Small intestine (tissue), 7 donors: Measurements from ENCODE around the gene PRKAR2B. TPM values are rescaled to one million over a fixed set of nuclear protein-coding genes. Genes with fewer than 3 reads are reported as not detected.
"Not testable (repeated sequence)": the region's sequence is repeated elsewhere in the genome, so short reads cannot be mapped to it uniquely, and the experiment has no call there.

Experiments
- DNase-seq, 2 donors: peaks; one replicate each; pipeline versions ENCODE4 v3.0.0 to v3.0.0-alpha.2; 2013
- FAIRE-seq: peaks from 2 replicates; lab custom pipeline; 2012; peaks lifted over from hg19 to GRCh38; lab: Jason Lieb, UNC
- H3K27ac ChIP-seq, 3 donors: one replicate each; pipeline ENCODE4 v1.5.1; 2013; ENCODE audit warnings: low read length in 2 of 3, mild to moderate bottlenecking in 2 of 3, control low read depth in 1 of 3, inconsistent platforms in 1 of 3, low read depth in 1 of 3, moderate library complexity in 1 of 3
- H3K27me3 ChIP-seq, 3 donors: one replicate each; pipeline ENCODE4 v1.6.1; 2013; ENCODE audit warnings: low read length in 3 of 3, inconsistent platforms in 1 of 3; ENCODE audit not compliant: control insufficient read depth in 3 of 3, insufficient read depth in 3 of 3
- H3K36me3 ChIP-seq, 3 donors: one replicate each; pipeline ENCODE4 v1.6.1; 2013; ENCODE audit warnings: low read length in 3 of 3, inconsistent platforms in 1 of 3, low read depth in 1 of 3, mild to moderate bottlenecking in 1 of 3, moderate library complexity in 1 of 3; ENCODE audit not compliant: control insufficient read depth in 3 of 3, insufficient read depth in 2 of 3
- H3K4me1 ChIP-seq, 3 donors: one replicate each; pipeline ENCODE4 v1.6.1; 2013; ENCODE audit warnings: low read length in 2 of 3, inconsistent platforms in 1 of 3, low read depth in 1 of 3, mild to moderate bottlenecking in 1 of 3, moderate library complexity in 1 of 3; ENCODE audit not compliant: control insufficient read depth in 3 of 3, insufficient read depth in 2 of 3
- H3K4me3 ChIP-seq, 3 donors: one replicate each; pipeline ENCODE4 v1.5.1; 2013; ENCODE audit warnings: low read length in 3 of 3, control low read depth in 1 of 3, inconsistent platforms in 1 of 3, low read depth in 1 of 3, mild to moderate bottlenecking in 1 of 3, moderate library complexity in 1 of 3
- H3K9me3 ChIP-seq, 2 donors: one replicate each; pipeline ENCODE4 v1.6.1; 2013; ENCODE audit warnings: low read depth in 1 of 2, low read length in 1 of 2; ENCODE audit not compliant: control insufficient read depth in 2 of 2, insufficient read depth in 1 of 2
- WGBS, 3 donors: extraction: QIAGEN DNeasy Blood & Tissue Kit; methylation state at CpG; one replicate each; pipeline ENCODE4 v1.1.7; 2013; 5-methylcytosine and 5-hydroxymethylcytosine counted together
- polyA plus RNA-seq, 4 donors: library from polyadenylated mRNA; stranded (reverse) in 3 of 4; unstranded in 1 of 4; fragments of 200-250 nt in 3 of 4; fragments of 120-200 nt in 1 of 4; gene quantifications; one replicate each; pipeline versions ENCODE4 v1.2.1 to v1.2.3, GENCODE V29; 2013
- donor health status: healthy with polysubstance abuse.
- donor health status: control.
- donor health status: control.
- donor health status: Bipolar disorder and iron deficiency.
- donor health status: healthy.

Gene PRKAR2B
- polyA plus RNA-seq, 4 donors: 0.89 to 12.9 (median 7.2) TPM

DNA sequence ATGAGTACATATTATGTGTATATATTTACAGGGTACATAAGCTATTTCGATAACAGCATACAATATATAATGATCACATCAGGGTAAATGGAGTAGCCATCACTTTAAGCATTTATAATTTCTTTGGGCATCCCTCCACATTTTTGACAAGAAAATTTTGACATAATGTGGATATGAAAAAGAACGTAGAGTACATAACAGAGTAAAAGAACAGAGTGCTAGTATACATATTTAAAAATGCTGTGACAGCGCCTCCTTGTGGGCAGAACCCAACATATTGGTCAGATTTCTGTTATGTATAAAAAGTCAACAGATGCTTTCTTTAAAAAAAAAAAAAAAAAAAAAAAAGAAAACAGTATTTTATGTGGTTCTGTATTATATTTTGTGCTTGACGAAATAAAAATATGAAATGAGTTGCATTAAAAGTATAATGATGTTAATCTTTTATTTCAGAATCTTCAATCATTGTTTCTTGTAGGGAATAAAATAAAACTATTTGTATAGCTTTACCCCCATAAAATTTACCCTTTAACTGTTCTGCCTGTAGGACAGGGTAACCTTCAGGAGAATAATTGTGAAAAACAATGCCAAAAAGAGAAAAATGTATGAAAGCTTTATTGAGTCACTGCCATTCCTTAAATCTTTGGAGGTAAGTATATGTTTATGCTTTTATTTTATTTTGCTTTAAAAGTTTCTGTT is 106.0 kb downstream of the PRKAR2B start:
- FAIRE-seq: peak; percentile 33
- peak; percentile 63 to 83 for DNase-seq
- Histone ChIP-seq H3K4me3 (no peak overlapping the region), H3K36me3 (peaks cover 0 to 2% (median 0%) of the 10 kb centered on the region in 3 donors), H3K4me1 (no peaks in the 10 kb centered on the region), H3K27ac (no peak overlapping the region), H3K9me3 (no peaks in the 10 kb centered on the region), H3K27me3 (no peaks in the 10 kb centered on the region)
- 22 to 24% (median 23%) methylated on average over 4 of the region's 4 CpGs for WGBS, 3 donors

- FAIRE-seq (no peak), DNase-seq (no peak)
- H3K27me3 ChIP-seq: no peaks in the 10 kb centered on the region
- H3K9me3 ChIP-seq: no peaks in the 10 kb centered on the region
- H3K4me1 ChIP-seq: no peaks in the 10 kb centered on the region
- peaks cover 0 to 2% (median 0%) of the 10 kb centered on the region in 3 donors for H3K36me3 ChIP-seq
- WGBS, 3 donors: 90 to 93% (median 92%) methylated on average over 7 of the region's 7 CpGs
- H3K27ac ChIP-seq: no peak overlapping the region
- H3K4me3 ChIP-seq: no peak overlapping the region
These were observed 107.0 kb downstream of the PRKAR2B start for GRCh38 chr7:107151538-107151937.

DNA sequence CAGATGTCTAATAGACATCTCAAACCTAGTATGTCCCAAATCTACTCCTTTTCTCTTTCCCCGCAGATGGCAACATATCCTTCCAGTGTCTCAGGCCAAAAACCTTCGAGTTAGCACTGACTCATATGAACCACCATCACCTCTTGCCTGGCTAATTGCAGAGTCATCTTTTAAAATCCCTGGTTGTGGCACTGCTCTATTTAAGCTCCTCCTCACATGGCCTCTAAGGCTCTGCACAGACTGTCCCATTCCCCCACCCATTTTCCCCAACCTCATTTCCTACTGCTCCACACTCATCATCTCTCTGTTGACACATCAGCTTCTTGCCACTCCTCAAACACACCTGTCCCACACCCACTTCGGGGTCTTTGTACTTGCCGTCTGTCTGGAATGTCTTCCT is 107.5 kb downstream of the PRKAR2B start:
- DNase-seq (peak in 1 of 2 donors; percentile 24), FAIRE-seq (no peak)
- Histone ChIP-seq H3K4me3 (no peak overlapping the region), H3K27ac (no peak overlapping the region), H3K36me3 (peaks cover 0 to 2% (median 0%) of the 10 kb centered on the region in 3 donors), H3K9me3 (no peaks in the 10 kb centered on the region), H3K27me3 (no peaks in the 10 kb centered on the region), H3K4me1 (no peaks in the 10 kb centered on the region)
- 17 to 62% (median 47%) methylated on average over 4 of the region's 4 CpGs for WGBS, 3 donors

- WGBS, 3 donors: 97 to 98% (median 97%) methylated on average over 6 of the region's 6 CpGs
- FAIRE-seq (no peak), DNase-seq (no peak)
- no peaks in the 10 kb centered on the region for H3K9me3 ChIP-seq
- peaks cover 0 to 2% (median 0%) of the 10 kb centered on the region in 3 donors for H3K36me3 ChIP-seq
- no peak overlapping the region for H3K27ac ChIP-seq
- no peaks in the 10 kb centered on the region for H3K4me1 ChIP-seq
- no peak overlapping the region for H3K4me3 ChIP-seq
- no peaks in the 10 kb centered on the region for H3K27me3 ChIP-seq
These were observed 110.3 kb downstream of the PRKAR2B start for GRCh38 chr7:107154826-107155225.

DNA sequence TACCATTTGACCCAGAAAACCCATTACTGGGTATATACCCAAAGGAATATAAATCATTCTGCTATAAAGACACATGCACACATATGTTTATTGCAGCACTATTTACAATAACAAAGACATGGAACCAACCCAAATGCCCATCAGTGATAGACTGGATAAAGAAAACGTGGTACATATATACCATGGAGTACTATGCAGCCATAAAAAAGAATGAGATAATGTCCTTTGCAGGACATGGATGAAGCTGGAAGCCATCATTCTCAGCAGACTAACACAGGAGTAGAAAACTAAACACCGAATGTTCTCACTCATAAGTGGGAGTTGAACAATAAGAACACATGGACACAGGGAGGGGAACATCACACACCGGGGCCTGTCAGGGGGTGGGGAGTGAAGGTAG is 111.2 kb downstream of the PRKAR2B start:
- not testable (repeated sequence) for DNase-seq, H3K4me1 ChIP-seq, H3K4me3 ChIP-seq, FAIRE-seq, H3K36me3 ChIP-seq, H3K27ac ChIP-seq, H3K9me3 ChIP-seq, H3K27me3 ChIP-seq
- WGBS, 3 donors: 86 to 97% (median 90%) methylated on average over 3 of the region's 3 CpGs

GRCh38 chr7:107157091-107157490 is 112.6 kb downstream of the PRKAR2B start:
- no peaks in the 10 kb centered on the region for H3K4me1 ChIP-seq
- peaks cover 0 to 2% (median 0%) of the 10 kb centered on the region in 3 donors for H3K36me3 ChIP-seq
- FAIRE-seq (no peak), DNase-seq (no peak)
- WGBS, 3 donors: 91 to 92% (median 92%) methylated on average over 7 of the region's 7 CpGs
- H3K27ac ChIP-seq: no peak overlapping the region
- H3K9me3 ChIP-seq: no peaks in the 10 kb centered on the region
- H3K27me3 ChIP-seq: no peaks in the 10 kb centered on the region
- H3K4me3 ChIP-seq: no peak overlapping the region

- 62 to 82% (median 67%) methylated on average over 2 of the region's 2 CpGs for WGBS, 3 donors
- Histone ChIP-seq H3K27ac (no peak overlapping the region), H3K9me3 (no peaks in the 10 kb centered on the region), H3K4me3 (no peak overlapping the region), H3K4me1 (no peaks in the 10 kb centered on the region), H3K36me3 (peaks cover 0 to 2% (median 0%) of the 10 kb centered on the region in 3 donors), H3K27me3 (no peaks in the 10 kb centered on the region)
- FAIRE-seq: no peak
- DNase-seq: no peak
These were observed 113.5 kb downstream of the PRKAR2B start for GRCh38 chr7:107158028-107158427.

DNA sequence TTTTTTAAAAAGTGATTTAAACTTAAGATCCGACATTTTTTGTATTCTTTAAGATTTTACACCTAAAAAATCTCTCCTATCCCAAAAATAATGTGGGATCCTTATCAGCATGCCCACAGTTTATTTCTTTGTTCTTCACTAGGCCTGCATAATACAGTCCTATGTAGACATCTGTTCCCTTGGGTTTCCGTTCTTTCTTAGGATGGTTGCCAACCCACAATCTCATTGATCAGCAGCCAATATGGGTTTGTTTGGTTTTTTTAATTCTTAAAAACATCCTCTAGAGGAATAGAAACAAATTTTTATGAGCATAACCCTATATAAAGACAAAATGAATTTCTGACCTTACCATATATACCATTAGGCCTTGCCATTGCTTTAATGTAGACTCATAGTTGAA is 115.9 kb downstream of the PRKAR2B start:
- Histone ChIP-seq H3K9me3 (no peaks in the 10 kb centered on the region), H3K27ac (no peak overlapping the region), H3K27me3 (no peaks in the 10 kb centered on the region), H3K4me3 (no peak overlapping the region), H3K4me1 (no peaks in the 10 kb centered on the region), H3K36me3 (no peaks in the 10 kb centered on the region)
- 82 to 87% (median 83%) methylated on average over 2 of the region's 2 CpGs for WGBS, 3 donors
- DNase-seq (no peak), FAIRE-seq (no peak)

- H3K27me3 ChIP-seq: no peaks in the 10 kb centered on the region
- peaks cover 0 to 3% (median 0%) of the 10 kb centered on the region in 3 donors for H3K4me1 ChIP-seq
- no peaks in the 10 kb centered on the region for H3K36me3 ChIP-seq
- DNase-seq: no peak
- no peaks in the 10 kb centered on the region for H3K9me3 ChIP-seq
- WGBS, 3 donors: 54 to 74% (median 61%) methylated on average over 3 of the region's 3 CpGs
- H3K27ac ChIP-seq: no peak overlapping the region
- FAIRE-seq: peak; percentile 15
- no peak overlapping the region for H3K4me3 ChIP-seq
These were observed 116.9 kb downstream of the PRKAR2B start for GRCh38 chr7:107161415-107161814.
